Heart right ventricle (tissue), 16 donors: Measurements from ENCODE around the gene CHRNA1. TPM values are rescaled to one million over a fixed set of nuclear protein-coding genes. Genes with fewer than 3 reads are reported as not detected.
A peak's percentile ranks its signal among the peaks of the same experiment; 100 is the strongest.

Experiments
- ATAC-seq, 8 donors: fragments of 200-7000 bp; cut with Tn5 transposase; one replicate each; pipeline ENCODE4 v1.9.1; 2020; ENCODE audit warnings: mild to moderate bottlenecking in 8 of 8, moderate library complexity in 8 of 8, moderate number of reproducible peaks in 1 of 8
- DNase-seq, 2 donors: peaks; one replicate each; pipeline ENCODE4 v3.0.0-alpha.2; 2020
- H3K27ac ChIP-seq, 10 donors: fragments of 200-600 bp; sonication (generic) in 2 of 10; one replicate each; pipeline versions ENCODE4 v1.5.0 to v1.8.0; 2020 to 2022; ENCODE audit warnings: mild to moderate bottlenecking in 3 of 10
- H3K27me3 ChIP-seq, 7 donors: fragments of 200-600 bp; one replicate each; pipeline ENCODE4 v1.8.0; 2021 to 2022; ENCODE audit warnings: mild to moderate bottlenecking in 2 of 7
- H3K36me3 ChIP-seq, 9 donors: fragments of 200-600 bp; sonication (generic) in 1 of 9; one replicate each; pipeline versions ENCODE4 v1.5.0 to v1.8.0; 2020 to 2022; ENCODE audit warnings: mild to moderate bottlenecking in 2 of 9
- H3K4me1 ChIP-seq, 9 donors: fragments of 200-600 bp; sonication (generic) in 1 of 9; one replicate each; pipeline versions ENCODE4 v1.5.0 to v1.8.0; 2020 to 2022; ENCODE audit warnings: mild to moderate bottlenecking in 4 of 9
- H3K4me3 ChIP-seq, 10 donors: fragments of 200-600 bp; sonication (generic) in 2 of 10; one replicate each; pipeline versions ENCODE4 v1.5.0 to v1.8.0; 2020 to 2022; ENCODE audit warnings: mild to moderate bottlenecking in 7 of 10, moderate library complexity in 2 of 10
- H3K9me3 ChIP-seq, 11 donors: fragments of 200-600 bp in 10 of 11; sonication (generic) in 2 of 11; one replicate each; pipeline versions ENCODE4 v1.5.0 to v1.8.0; 2013 to 2022; ENCODE audit warnings: mild to moderate bottlenecking in 2 of 11, control low read depth in 1 of 11, moderate library complexity in 1 of 11
- CTCF ChIP-seq, 9 donors: fragments of 200-600 bp; sonication (generic) in 2 of 9; IDR thresholded peaks; one replicate each; pipeline versions ENCODE4 v1.5.0 to v1.8.0; 2021 to 2022; ENCODE audit warnings: antibody characterized with exemption in 9 of 9, mild to moderate bottlenecking in 5 of 9, moderate library complexity in 1 of 9
- whole genome bisulfite sequencing, 2 donors: extraction: QIAGEN DNeasy Blood & Tissue Kit; methylation state at CpG; one replicate each; pipeline ENCODE4 v1.1.7; 2013; ENCODE audit warnings: inconsistent platforms in 1 of 2; 5-methylcytosine and 5-hydroxymethylcytosine counted together
- intact Hi-C, 10 donors: fragments of 100-400 bp; cut with DNase I; formaldehyde crosslinking; loops; one replicate each; pipeline versions ENCODE4 v1.11.1 to v1.14.2; 2022
- polyA plus RNA-seq, 2 donors: library from polyadenylated mRNA; stranded (reverse); fragments of 200-250 nt; gene quantifications; one replicate each; pipeline ENCODE4 v1.2.3, GENCODE V29; 2013
- total RNA-seq, 10 donors: library from RNA; stranded (reverse); fragmentation: NEBNext Ultra II Directional in 3 of 10; extraction: Animal tissue kit (Norgen Biotek cat#: 25700) in 3 of 10; gene quantifications; one replicate each; pipeline versions ENCODE4 v1.2.1 to v1.2.4, GENCODE V29; 2021 to 2023
- donor health status: Arrhythmogenic right ventricular cardiomyopathy.
- donor health status: ischemic (EF 13 %, LVEDD 7.1; RV severe dilation, severe dysfunction).
- donor health status: healthy with polysubstance abuse.
- donor health status: DM: no; HTN: yes; CAD: no.
- donor health status: DM: no; HTN: no; CAD: no.
- donor health status: ischemic (EF 25% LVEDD 6.9; RV normal size, moderate dysfunction).
- donor health status: ischemic (EF 25% LVEDD 5.7; RV mildly dilated, moderate dysfunction).
- donor health status: healthy.
- donor health status: DM: yes; HTN: yes; CAD: no.
- donor health status: Ischemic cardiomyopathy.
- donor health status: ischemic (EF 35%, LVEDD 5.7; RV mildly dilated, moderate dysfunction).
- donor health status: nonischemic (EF 11% LVEDD 7.7; RV severe dilation, severe dysfunction).
- donor health status: DM: yes; HTN: yes; CAD: no.
- donor health status: PGD.
- donor health status: ischemic (EF 29% LVEDD 5.4; RV normal size, mild dysfunction).
- donor health status: nonischemic (EF 23%, LVEDD 6.1; RV moderate dilation, normal function).

CHRNA1 gene
- total and polyA plus RNA-seq, 12 donors: 0.07 to 1.3 (median 0.50) TPM; not detected in 5

- Histone ChIP-seq H3K36me3 (no peaks in the 10 kb centered on the region), H3K4me1 (peaks cover 0 to 20% (median 10%) of the 10 kb centered on the region in 9 donors), H3K27me3 (no peaks in the 10 kb centered on the region), H3K4me3 (no peak overlapping the region), H3K27ac (no peak overlapping the region), H3K9me3 (no peaks in the 10 kb centered on the region)
- 91 to 93% methylated on average over 1 of the region's 1 CpG for WGBS, 2 donors
- intact Hi-C loops: no loop called here
- DNase-seq: no peak
- ATAC-seq: no peak
- TF ChIP-seq CTCF (IDR thresholded peaks at IDR 0.05): no peak
Measured at GRCh38 chr2:174766271-174766670, 2.0 kb upstream of the CHRNA1 start.

DNA sequence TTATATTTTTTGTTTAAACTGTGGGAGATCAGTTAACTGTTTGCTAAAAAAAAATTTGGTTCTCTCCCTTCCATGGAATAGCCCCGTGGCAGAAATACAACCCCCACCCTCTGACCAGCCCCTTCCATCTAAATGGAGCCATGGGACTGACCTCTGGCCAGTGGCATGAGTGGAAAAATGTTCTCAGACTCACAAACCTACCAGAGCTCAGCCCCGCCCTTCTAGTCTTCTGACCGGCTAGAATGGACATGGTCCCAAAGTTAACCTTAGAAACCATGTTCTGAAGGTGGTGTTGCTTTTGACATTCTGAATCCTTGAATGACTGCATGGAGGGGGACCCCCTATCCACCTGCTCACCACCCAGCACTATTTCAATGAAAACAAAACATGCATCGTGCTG, 1.3 kb upstream of the CHRNA1 start:
- 84 to 88% methylated on average over 4 of the region's 4 CpGs for WGBS, 2 donors
- Histone ChIP-seq H3K27me3 (no peaks in the 10 kb centered on the region), H3K4me3 (no peak overlapping the region), H3K9me3 (no peaks in the 10 kb centered on the region), H3K36me3 (no peaks in the 10 kb centered on the region), H3K27ac (no peak overlapping the region), H3K4me1 (peaks cover 0 to 20% (median 10%) of the 10 kb centered on the region in 9 donors)
- DNase-seq (no peak), ATAC-seq (no peak)
- no peak for TF ChIP-seq CTCF (IDR thresholded peaks at IDR 0.05)
- intact Hi-C loops: no loop called here

DNA sequence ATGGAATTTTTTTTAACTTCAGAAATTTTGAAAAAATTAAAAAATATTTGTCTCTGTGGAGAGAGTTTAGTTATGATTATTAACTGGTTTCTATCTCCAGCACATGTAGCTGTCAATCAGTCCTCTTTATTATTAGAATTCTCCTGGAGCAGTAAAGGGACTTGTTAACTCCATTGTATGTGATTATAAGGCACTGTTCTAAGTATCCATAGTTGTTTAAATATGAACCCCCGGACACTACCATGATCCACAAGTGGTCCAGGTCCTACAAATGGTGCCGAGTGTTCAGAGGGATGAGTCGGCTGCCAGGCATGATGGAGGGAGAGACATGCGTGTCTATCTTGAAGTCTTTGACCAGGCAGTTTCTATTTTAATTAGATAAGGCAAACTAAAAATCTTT, 492 bp downstream of the CHRNA1 start:
- Histone ChIP-seq H3K36me3 (no peaks in the 10 kb centered on the region), H3K27me3 (no peaks in the 10 kb centered on the region), H3K4me1 (peaks cover 0 to 20% (median 10%) of the 10 kb centered on the region in 9 donors), H3K9me3 (no peaks in the 10 kb centered on the region), H3K27ac (no peak overlapping the region), H3K4me3 (no peak overlapping the region)
- intact Hi-C loops: no loop called here
- no peak for ATAC-seq
- WGBS, 2 donors: 90 to 93% methylated on average over 4 of the region's 4 CpGs
- no peak for TF ChIP-seq CTCF (IDR thresholded peaks at IDR 0.05)
- no peak for DNase-seq

- no peaks in the 10 kb centered on the region for H3K36me3 ChIP-seq
- WGBS, 2 donors: 40 to 50% methylated on average over 5 of the region's 5 CpGs
- TF ChIP-seq CTCF (IDR thresholded peaks at IDR 0.05): no peak
- no peak overlapping the region for H3K27ac ChIP-seq
- no peak overlapping the region for H3K4me3 ChIP-seq
- H3K9me3 ChIP-seq: no peaks in the 10 kb centered on the region
- H3K4me1 ChIP-seq: peaks cover 0 to 20% (median 10%) of the 10 kb centered on the region in 9 donors
- peak in 2 of 8 donors; percentile 16 to 18 for ATAC-seq
- DNase-seq: no peak
- no peaks in the 10 kb centered on the region for H3K27me3 ChIP-seq
- intact Hi-C loops: no loop called here
Measured at GRCh38 chr2:174762464-174762863, 1.8 kb downstream of the CHRNA1 start.
